Stimulated activated CD8-positive, alpha-beta memory T cell treated with anti-CD3 and anti-CD28 coated beads, Interleukin-15, amount 100 ng/mL, for 48 hours (primary cell): ENCODE measurements around the gene SEMA6B.

Experiments
- DNase-seq, 2 donors: peaks; one replicate each; pipeline ENCODE4 v3.0.0-alpha.2; 2020; ENCODE audit warnings: low read depth in 2 of 2

The SEMA6B gene

GRCh38 chr19:4507804-4508203 lies 51.7 kb downstream of the SEMA6B start:
- no peak for DNase-seq

- DNase-seq: no peak
Observed at GRCh38 chr19:4507150-4507452, 52.4 kb downstream of the SEMA6B start.

GRCh38 chr19:4506449-4507149 lies 52.9 kb downstream of the SEMA6B start:
- DNase-seq: peak in 1 of 2 donors; percentile 6

GRCh38 chr19:4505570-4506448 lies 53.7 kb downstream of the SEMA6B start:
- DNase-seq: no peak

DNA sequence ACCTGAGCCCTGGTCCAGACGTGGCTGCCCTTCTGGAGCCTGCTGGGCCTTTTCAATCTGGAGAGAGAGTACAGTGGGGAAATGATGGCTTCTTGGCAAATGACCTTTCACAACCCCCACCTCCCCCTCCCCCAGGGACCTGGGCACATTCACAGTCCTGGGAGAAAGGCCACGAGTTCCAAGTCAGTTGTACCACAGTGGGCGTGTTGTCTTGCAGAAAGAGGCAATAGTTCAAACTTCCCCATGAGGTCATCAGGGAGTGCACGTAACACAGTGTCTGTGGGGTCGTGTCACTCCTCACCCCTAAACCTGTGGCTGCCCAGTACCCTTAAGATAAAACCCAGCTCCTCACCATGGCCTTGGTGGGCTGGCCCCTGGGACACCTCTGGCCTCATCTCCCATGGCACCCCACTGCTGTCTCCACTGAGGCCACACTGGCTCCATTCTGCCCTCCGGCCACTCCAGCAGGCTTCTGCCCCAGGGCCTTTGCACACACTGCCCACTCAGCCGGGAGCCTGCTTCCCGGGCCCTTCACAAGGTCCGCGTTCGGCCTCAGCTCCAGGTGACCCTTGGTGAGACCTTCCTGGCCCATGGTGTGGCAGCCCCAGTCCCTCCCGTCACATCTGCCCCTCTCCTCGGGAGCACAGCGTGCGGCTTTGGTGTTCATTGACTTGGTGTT lies 54.5 kb downstream of the SEMA6B start:
- no peak for DNase-seq

DNA sequence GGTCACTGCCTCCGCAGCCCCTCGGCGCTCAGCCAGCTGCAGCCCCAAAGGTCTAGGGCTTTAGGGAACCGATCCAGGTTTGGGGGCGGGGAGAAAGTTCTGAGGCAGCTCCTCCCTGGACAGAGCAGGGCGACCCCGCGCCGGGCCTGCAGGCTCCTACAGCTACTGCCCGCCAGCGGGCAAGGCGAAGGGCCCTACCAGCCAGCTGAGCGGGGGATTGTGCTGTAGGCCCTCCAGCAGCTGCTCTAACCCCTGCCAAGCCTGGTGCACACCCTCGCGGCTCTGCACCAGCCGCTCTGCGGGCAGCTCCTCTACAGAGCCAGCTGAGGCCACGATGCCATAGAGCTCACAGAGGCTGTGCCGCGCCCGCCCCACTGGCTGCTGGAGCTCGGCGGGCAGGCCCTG lies 55.2 kb downstream of the SEMA6B start:
- no peak for DNase-seq

DNA sequence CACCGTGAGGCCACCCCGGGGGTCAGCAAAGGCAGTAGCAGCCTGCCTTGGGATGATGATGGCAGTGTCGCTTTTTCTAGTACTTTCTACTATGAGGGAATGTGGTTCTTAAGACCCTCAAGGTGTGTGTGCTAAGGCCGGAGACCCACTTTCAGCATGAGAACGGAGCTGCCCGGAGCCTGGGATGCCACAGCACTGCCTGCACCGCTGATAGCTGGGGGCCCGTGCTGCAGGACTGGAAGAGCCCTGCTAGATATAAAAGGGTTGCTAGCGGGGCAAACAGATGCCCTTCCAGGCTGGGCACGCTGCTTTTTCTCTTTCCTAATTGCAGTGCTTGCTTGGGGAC lies 55.7 kb downstream of the SEMA6B start:
- DNase-seq: no peak

DNA sequence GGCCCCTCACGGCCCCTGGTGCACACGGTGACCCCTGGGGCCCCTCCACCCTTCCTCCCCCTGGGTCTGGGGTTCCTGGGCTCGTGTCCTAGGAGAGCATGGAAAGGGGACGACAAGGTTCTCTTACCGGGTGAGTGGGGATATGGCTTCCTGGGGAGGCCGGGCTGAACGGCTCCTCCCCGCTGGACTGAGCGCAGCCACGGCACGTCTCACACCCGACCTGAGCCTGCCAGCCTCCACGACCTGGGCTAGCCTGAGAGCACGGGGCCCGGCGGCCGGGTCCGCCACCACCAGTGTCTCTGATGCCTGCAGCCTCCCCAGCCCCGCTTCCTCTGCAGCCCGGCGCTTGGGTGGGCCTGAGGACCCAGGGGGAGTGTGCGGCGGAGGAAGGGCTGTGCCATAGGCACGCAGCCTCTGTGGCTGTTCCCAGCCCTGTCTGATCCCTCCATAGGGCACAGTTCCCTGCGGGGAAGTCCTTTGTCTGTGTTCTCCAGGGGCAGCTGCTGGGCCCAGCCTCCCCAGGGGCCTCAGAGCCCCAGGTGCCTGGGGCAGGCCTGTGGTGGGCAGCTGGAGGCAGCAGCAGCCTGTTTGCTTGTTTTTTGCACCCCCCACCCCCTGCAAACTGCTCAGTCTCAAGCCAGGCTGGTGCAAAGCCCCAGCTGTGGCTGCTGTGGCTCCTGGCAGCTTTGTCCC lies 56.2 kb downstream of the SEMA6B start:
- DNase-seq: no peak

DNA sequence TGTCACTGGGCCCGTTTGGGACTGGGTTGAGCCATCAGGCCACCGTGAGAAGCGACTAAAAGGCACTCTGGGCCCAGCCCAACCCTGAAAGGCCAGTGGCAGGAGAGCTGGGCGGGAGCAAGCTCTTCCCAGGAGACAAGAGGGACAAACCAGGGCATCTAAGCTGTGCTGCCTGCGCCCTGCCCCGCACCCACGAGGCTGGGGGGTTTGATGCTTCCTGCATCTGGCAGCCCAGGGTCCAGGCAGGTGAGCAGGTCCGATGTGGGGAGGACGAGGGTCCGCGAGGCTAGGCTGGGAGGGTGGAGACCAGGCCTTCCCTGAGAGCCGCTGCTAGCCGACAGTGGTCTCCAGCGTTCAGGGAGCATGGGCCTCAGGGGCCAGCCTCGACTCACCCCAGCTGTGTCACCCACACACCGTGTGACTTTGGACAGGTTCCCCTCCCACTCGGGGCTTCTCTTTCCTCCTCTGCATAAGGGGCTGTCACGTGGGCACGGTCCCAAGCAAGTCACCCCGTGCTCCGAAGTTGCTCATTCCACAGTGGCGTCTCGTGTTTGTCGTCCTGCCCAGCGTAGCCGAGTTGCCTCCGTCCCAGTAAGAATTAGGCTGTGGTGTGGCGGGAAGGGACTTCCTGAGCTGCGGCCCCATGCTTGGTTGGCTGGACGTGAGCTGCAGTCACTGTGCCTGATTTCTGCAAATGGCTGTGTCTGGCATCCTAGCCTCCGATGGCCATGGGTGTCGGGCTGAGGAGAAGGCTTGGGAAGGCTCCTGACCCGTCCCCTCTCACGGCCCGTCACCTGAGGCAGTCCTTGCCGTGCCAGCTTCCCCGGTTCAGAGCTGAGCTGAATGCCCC lies 57.0 kb downstream of the SEMA6B start:
- DNase-seq: no peak

GRCh38 chr19:4501691-4502090 lies 57.8 kb downstream of the SEMA6B start:
- DNase-seq: no peak

GRCh38 chr19:4500841-4501591 lies 58.5 kb downstream of the SEMA6B start:
- no peak for DNase-seq

- DNase-seq: no peak
Observed at GRCh38 chr19:4499855-4500254, 59.6 kb downstream of the SEMA6B start.

DNA sequence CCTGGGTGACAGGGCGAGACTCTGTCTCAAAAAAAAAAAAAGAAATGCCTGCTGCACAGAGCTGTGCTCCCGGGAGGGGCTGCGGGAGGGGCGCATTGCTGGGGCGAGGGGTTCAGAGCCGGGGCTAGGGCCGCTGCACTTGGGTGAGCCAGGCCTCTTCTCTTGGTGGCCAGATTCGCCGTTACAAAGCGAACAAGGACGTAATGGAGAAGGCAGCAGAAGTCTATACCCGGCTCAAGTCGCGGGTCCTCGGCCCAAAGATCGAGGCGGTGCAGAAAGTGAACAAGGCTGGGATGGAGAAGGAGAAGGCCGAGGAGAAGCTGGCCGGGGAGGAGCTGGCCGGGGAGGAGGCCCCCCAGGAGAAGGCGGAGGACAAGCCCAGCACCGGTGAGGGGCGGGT lies 60.2 kb downstream of the SEMA6B start:
- DNase-seq: no peak

- DNase-seq: no peak
Observed at GRCh38 chr19:4498694-4499093, 60.8 kb downstream of the SEMA6B start.

DNA sequence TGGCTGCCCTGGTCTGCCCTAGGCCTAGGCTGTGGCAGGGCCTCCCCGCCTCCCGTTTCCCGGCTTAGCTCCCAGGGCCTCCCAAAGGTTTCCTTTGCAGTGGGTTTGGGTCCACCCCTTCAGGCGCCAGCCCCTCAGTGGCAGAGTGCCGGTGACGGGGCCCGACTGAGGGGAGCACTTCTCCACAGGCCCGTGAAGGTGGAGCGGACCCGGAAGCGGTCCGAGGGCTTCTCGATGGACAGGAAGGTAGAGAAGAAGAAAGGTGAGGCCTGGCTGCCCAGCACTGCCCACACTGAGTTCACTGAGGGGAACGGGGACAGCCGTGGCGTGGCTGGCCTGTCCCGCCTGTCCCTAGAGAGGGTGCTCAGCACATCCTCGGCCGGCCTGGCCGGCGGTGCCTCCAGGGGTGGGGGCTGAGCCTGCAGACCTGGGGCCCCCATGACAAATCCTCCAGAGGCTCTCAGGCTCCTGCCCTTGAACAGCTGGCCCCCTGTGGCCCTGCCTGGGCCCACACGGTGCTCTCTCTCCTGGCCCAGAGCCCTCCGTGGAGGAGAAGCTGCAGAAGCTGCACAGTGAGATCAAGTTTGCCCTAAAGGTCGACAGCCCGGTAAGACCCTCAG lies 61.6 kb downstream of the SEMA6B start:
- DNase-seq: no peak

- no peak for DNase-seq
Observed at GRCh38 chr19:4496304-4496703, 63.2 kb downstream of the SEMA6B start.

DNA sequence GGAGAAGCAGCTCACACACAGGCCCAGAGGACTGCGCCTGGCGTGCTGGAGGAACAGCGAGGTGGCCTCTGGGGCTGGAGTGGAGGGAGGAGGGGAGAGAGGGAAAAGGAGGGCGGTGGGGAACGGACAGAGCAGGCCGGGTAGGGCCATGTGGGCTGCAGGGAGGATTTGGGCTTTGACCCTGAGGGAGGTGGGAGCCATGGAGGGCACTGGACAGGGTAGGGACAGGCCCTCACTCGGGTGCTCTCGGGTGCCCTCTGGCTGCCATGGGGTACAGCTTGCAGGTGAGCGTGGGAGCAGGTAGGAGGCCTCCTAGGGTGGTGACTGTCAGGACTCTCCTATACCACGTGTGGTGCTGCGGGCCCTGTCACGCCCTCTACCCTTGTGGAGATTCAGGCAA lies 64.0 kb downstream of the SEMA6B start:
- no peak for DNase-seq

DNA sequence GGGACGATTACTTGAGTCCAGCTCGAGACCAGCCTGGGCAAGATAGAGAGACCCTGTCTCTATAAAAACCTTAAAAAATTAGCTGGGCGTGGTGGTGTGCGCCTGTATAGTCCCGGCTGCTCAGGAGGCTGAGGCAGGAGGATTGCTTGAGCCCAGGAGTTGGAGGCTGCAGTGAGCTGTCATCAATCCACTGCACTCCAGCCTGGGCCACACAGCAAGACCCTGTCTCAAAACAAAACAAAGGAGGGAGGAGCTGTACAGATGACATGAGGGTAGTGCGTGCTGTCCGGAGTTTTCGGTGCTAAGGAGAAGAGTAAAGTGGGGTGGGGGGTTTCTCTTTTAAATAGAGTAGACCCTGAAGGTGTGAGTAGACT lies 64.8 kb downstream of the SEMA6B start:
- DNase-seq: no peak

GRCh38 chr19:4493929-4494690 lies 65.4 kb downstream of the SEMA6B start:
- DNase-seq: no peak
